Measurements from ENCODE around the gene NCOA7. TPM values are rescaled to one million over a fixed set of nuclear protein-coding genes. Genes with fewer than 3 reads are reported as not detected.

NCOA7 gene
- total RNA-seq, 1 experiment from 2014 or later = 9.4 TPM

DNA sequence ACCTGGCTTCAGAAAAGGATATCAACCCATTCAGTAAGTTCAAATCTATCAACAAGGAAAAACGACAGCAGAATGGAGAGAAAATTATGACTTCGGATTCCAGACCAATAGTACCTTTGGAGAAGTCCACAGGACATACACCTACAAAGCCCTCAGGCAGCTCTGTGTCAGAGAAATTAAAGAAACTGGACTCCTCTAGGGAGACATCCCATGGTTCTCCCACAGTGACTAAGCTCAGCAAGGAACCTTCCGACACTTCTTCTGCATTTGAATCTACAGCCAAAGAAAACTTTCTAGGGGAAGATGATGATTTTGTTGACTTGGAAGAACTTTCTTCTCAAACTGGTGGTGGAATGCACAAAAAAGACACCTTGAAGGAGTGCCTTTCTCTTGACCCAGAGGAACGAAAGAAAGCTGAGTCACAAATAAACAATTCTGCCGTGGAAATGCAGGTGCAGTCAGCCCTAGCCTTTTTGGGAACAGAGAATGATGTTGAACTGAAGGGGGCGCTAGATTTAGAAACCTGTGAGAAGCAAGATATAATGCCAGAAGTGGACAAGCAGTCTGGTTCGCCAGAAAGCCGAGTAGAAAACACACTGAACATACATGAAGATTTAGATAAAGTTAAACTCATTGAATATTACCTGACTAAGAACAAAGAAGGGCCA lies 98.4 kb downstream of the NCOA7 start:
- H3K27me3 ChIP-seq (ENCODE audit: insufficient read depth, low read length) = no peaks in the 10 kb centered on the region
- H2AK5ac ChIP-seq (ENCODE audit: insufficient read length, low read length) = no peak overlapping the region
- no peak overlapping the region for H3K56ac ChIP-seq (ENCODE audit: insufficient read length, low read depth, low read length)
- H3K27ac Mint-ChIP-seq = no peak overlapping the region
- no peak overlapping the region for H2BK120ac ChIP-seq (ENCODE audit: low read depth, low read length, poor library complexity, severe bottlenecking)
- H2BK20ac ChIP-seq (ENCODE audit: low read depth, low read length, poor library complexity, severe bottlenecking) = no peak overlapping the region
- no peak overlapping the region for H2AFZ ChIP-seq (ENCODE audit: low read length)
- no peak overlapping the region for H4K5ac ChIP-seq (ENCODE audit: insufficient read length, low read depth, low read length)
- no peak overlapping the region for H3K14ac ChIP-seq (ENCODE audit: insufficient read depth, low read length)
- WGBS (ENCODE audit: extremely low coverage, insufficient read length, low lambda C conversion rate) = no CpG with 5 or more reads among the region's 8 CpGs
- TF ChIP-seq CTCF (conservative IDR thresholded peaks at IDR 0.05) = peak; percentile 79
- no peak overlapping the region for H3T11ph ChIP-seq (ENCODE audit: low read length)
- no peaks in the 10 kb centered on the region for H3K23me2 ChIP-seq (ENCODE audit: insufficient read length, low read depth, low read length, poor library complexity, severe bottlenecking)
- no peak overlapping the region for H3K18ac ChIP-seq (ENCODE audit: insufficient read length, low read depth, low read length)
- no peak overlapping the region for H4K91ac ChIP-seq (ENCODE audit: insufficient read length, low read depth, low read length)
- no peaks in the 10 kb centered on the region for H3K9me3 Mint-ChIP-seq
- no peaks in the 10 kb centered on the region for H3K79me1 ChIP-seq (ENCODE audit: insufficient read depth, low read depth, low read length, poor library complexity, severe bottlenecking)
- no peak overlapping the region for H3K4me2 ChIP-seq (ENCODE audit: insufficient read depth, insufficient read length, low read length)
- H3K4ac ChIP-seq (ENCODE audit: low read depth, low read length) = no peak overlapping the region
- H3K4me3 Mint-ChIP-seq = no peak overlapping the region
- H3K23ac ChIP-seq (ENCODE audit: insufficient read length, low read depth, low read length) = no peak overlapping the region
- H2BK12ac ChIP-seq (ENCODE audit: insufficient read length, low read depth, low read length) = no peak overlapping the region
- H3K4me1 ChIP-seq (ENCODE audit: insufficient read depth, low read length) = no peaks in the 10 kb centered on the region
- H3K79me2 ChIP-seq (ENCODE audit: insufficient read depth, low read length) = no peaks in the 10 kb centered on the region
- H3K27me3 Mint-ChIP-seq (ENCODE audit: low read depth) = no peaks in the 10 kb centered on the region
- no peaks in the 10 kb centered on the region for H3K9me3 ChIP-seq (ENCODE audit: control insufficient read depth, low read depth, low read length)
- H4K8ac ChIP-seq (replicated peaks; ENCODE audit: insufficient read length, low read depth, low read length) = no peak overlapping the region
- H4K20me1 ChIP-seq (ENCODE audit: control insufficient read depth, insufficient read depth, insufficient read length) = no peaks in the 10 kb centered on the region
- H2BK15ac ChIP-seq (ENCODE audit: low read depth, low read length) = no peak overlapping the region
- H3K36me3 Mint-ChIP-seq (ENCODE audit: insufficient read depth in 1 of 3, low read depth in 3 of 3) = no peaks in the 10 kb centered on the region; a peak in 1 of 7 replicates
- no peak overlapping the region for H3K27ac ChIP-seq (ENCODE audit: insufficient read length, low read depth, low read length)
- H3K9ac ChIP-seq (ENCODE audit: extremely low read depth, insufficient read length, low read length) = no peak overlapping the region
- peak; percentile 51 for DNase-seq
- no peak overlapping the region for H2BK5ac ChIP-seq (ENCODE audit: insufficient read length, low read length)
- peaks cover 0 to 5% of the 10 kb centered on the region in 2 experiments; a peak in 2 of 4 replicates for H3K4me1 Mint-ChIP-seq
